Tibial nerve (tissue), 4 donors: Measurements from ENCODE around the gene C1orf167. TPM values are rescaled to one million over a fixed set of nuclear protein-coding genes. Genes with fewer than 3 reads are reported as not detected.
A peak's percentile ranks its signal among the peaks of the same experiment; 100 is the strongest.

Source experiments
- DNase-seq, 2 donors: peaks; one replicate each; pipeline ENCODE4 v3.0.0-alpha.2; 2019; ENCODE audit warnings: low spot score in 2 of 2
- H3K27ac ChIP-seq, 4 donors: fragments of 200-600 bp; sonication (generic) in 3 of 4; one replicate each; pipeline ENCODE4 v1.5.1; 2017 to 2019; ENCODE audit warnings: mild to moderate bottlenecking in 1 of 4
- H3K27me3 ChIP-seq, 2 donors: fragments of 200-600 bp; sonication (generic) in 1 of 2; one replicate each; pipeline versions ENCODE4 v1.5.1 to v1.6.0; 2017 to 2019
- H3K36me3 ChIP-seq, 3 donors: fragments of 200-600 bp; sonication (generic); one replicate each; pipeline ENCODE4 v1.5.1; 2018 to 2019
- H3K4me1 ChIP-seq, 4 donors: fragments of 200-600 bp; sonication (generic) in 3 of 4; one replicate each; pipeline ENCODE4 v1.5.1; 2017 to 2019
- H3K4me3 ChIP-seq, 4 donors: fragments of 200-600 bp; sonication (generic) in 3 of 4; one replicate each; pipeline ENCODE4 v1.5.1; 2017 to 2019; ENCODE audit warnings: mild to moderate bottlenecking in 1 of 4, moderate library complexity in 1 of 4
- H3K9me3 ChIP-seq, 4 donors: fragments of 200-600 bp; sonication (generic) in 3 of 4; one replicate each; pipeline ENCODE4 v1.5.1; 2017 to 2019
- CTCF ChIP-seq, 5 experiments: fragments of 200-600 bp in 3 of 5; fragments of 450-650 bp in 2 of 5; sonication (generic) in 3 of 5; IDR thresholded peaks; one replicate each; pipeline ENCODE4 v1.5.1; 2016 to 2019; ENCODE audit warnings: antibody characterized with exemption in 5 of 5, mild to moderate bottlenecking in 3 of 5, moderate library complexity in 2 of 5
- EP300 ChIP-seq, 2 donors: sonication (generic); formaldehyde crosslinking; IDR thresholded peaks; one replicate each; pipeline ENCODE4 v1.6.1; 2017; ENCODE audit warnings: antibody characterized with exemption in 2 of 2, mild to moderate bottlenecking in 1 of 2
- POLR2A ChIP-seq, 2 donors: fragments of 450-650 bp; IDR thresholded peaks; one replicate each; pipeline ENCODE4 v1.6.1; 2017; ENCODE audit warnings: antibody characterized with exemption in 2 of 2, mild to moderate bottlenecking in 2 of 2, moderate library complexity in 2 of 2
- WGBS, 2 donors: methylation state at CpG; one replicate each; pipeline ENCODE4 v1.1.5; 2018; 5-methylcytosine and 5-hydroxymethylcytosine counted together
- total RNA-seq, 4 donors: library from RNA; depleted of rRNA; stranded (reverse); fragments of >200 nt; gene quantifications; one replicate each; pipeline ENCODE4 v1.1.0, GENCODE V29; 2016

C1orf167 gene
- total RNA-seq, 4 donors from 2014 or later, result 4.4 to 13.8 (median 5.1) TPM; not detected in 1

GRCh38 chr1:11748294-11749202 is 13.4 kb upstream of the C1orf167 start:
- Histone ChIP-seq H3K36me3 (peaks cover 0 to 74% (median 8%) of the 10 kb centered on the region in 3 donors), H3K27me3 (no peaks in the 10 kb centered on the region), H3K4me1 (peaks cover 0 to 5% (median 0%) of the 10 kb centered on the region in 4 donors), H3K27ac (no peak overlapping the region), H3K4me3 (no peak overlapping the region), H3K9me3 (no peaks in the 10 kb centered on the region)
- WGBS, 2 donors, result 92% methylated on average over 26 to 27 of the region's 27 CpGs
- no peak for TF ChIP-seq POLR2A (IDR thresholded peaks at IDR 0.05)
- no peak for TF ChIP-seq CTCF (IDR thresholded peaks at IDR 0.05)
- TF ChIP-seq EP300 (IDR thresholded peaks at IDR 0.05), result no peak
- DNase-seq, result no peak

- DNase-seq, result no peak
- Histone ChIP-seq H3K9me3 (no peaks in the 10 kb centered on the region), H3K4me3 (no peak overlapping the region), H3K27ac (no peak overlapping the region), H3K27me3 (no peaks in the 10 kb centered on the region), H3K4me1 (peaks cover 0 to 5% (median 0%) of the 10 kb centered on the region in 4 donors), H3K36me3 (peaks cover 0 to 72% (median 8%) of the 10 kb centered on the region in 3 donors)
- 72 to 79% methylated on average over 4 to 9 of the region's 9 CpGs for WGBS, 2 donors
- TF ChIP-seq CTCF (IDR thresholded peaks at IDR 0.05) (peak in 4 of 5 experiments; percentile 32 to 76 (median 52)), POLR2A (IDR thresholded peaks at IDR 0.05) (no peak)
Measured at GRCh38 chr1:11749203-11749689, 12.7 kb upstream of the C1orf167 start.

GRCh38 chr1:11749996-11750395 is 12.0 kb upstream of the C1orf167 start:
- TF ChIP-seq CTCF (IDR thresholded peaks at IDR 0.05) (no peak), EP300 (IDR thresholded peaks at IDR 0.05) (no peak), POLR2A (IDR thresholded peaks at IDR 0.05) (no peak)
- no peak for DNase-seq
- Histone ChIP-seq H3K4me1 (peaks cover 0 to 5% (median 0%) of the 10 kb centered on the region in 4 donors), H3K4me3 (no peak overlapping the region), H3K27ac (no peak overlapping the region), H3K27me3 (no peaks in the 10 kb centered on the region), H3K9me3 (no peaks in the 10 kb centered on the region), H3K36me3 (peaks cover 0 to 68% (median 8%) of the 10 kb centered on the region in 3 donors)
- 89 to 92% methylated on average over 13 to 15 of the region's 15 CpGs for WGBS, 2 donors

DNA sequence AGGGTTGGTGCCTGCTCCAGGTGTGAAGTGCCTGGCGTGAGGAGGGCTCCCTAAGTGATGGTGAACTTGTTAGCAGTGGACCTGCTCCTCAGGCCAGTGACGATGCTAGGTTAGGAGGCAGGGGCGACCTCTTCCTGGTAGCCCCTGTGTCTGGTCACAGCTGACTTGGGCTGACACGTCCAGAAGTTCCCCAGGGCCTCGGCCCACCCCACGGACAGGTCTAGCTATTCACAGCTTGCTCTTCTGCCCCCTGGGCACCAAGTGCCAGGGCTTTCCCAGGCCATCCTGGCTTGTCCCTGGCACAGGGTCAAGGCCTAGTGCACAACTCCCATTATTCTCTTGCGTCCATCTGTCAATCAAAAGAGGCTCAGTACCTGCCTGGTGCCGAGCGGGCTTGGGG is 10.9 kb upstream of the C1orf167 start:
- no peak for TF ChIP-seq POLR2A (IDR thresholded peaks at IDR 0.05)
- no peak for TF ChIP-seq EP300 (IDR thresholded peaks at IDR 0.05)
- TF ChIP-seq CTCF (IDR thresholded peaks at IDR 0.05), result no peak
- 85 to 93% methylated on average over 4 to 9 of the region's 9 CpGs for WGBS, 2 donors

More for the DNA sequence above, 10.9 kb upstream of the C1orf167 start:
- H3K27me3 ChIP-seq, result no peaks in the 10 kb centered on the region
- peaks cover 0 to 5% (median 0%) of the 10 kb centered on the region in 4 donors for H3K4me1 ChIP-seq
- peaks cover 0 to 59% (median 8%) of the 10 kb centered on the region in 3 donors for H3K36me3 ChIP-seq
- no peaks in the 10 kb centered on the region for H3K9me3 ChIP-seq
- no peak overlapping the region for H3K27ac ChIP-seq
- no peak overlapping the region for H3K4me3 ChIP-seq
- DNase-seq, result no peak
